ENCODE results near the gene RAB3D.

The RAB3D gene

DNA sequence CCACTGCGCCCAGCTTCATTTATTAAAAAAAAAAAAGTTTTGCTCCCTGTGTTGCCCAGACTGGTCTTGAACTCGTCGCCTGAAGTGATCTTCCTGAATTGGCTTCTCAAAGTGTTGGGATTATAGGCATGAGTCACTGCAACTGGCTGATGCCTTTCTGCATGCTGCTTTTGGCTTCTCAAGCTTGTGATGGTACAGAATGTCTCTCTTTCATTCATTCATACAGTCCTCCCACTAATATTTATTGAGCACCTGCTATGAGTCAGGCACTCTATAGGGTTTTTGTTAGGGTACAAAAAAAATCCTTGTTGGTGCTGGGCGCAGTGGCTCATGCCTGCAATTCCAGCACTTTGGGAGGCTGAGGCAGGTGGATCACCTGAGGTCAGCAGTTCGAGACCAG, 34.5 kb downstream of the RAB3D start:
- intact Hi-C loops (cut with DNase I; ENCODE audit: low total_unique reads) = no loop called here
- no peak for DNase-seq
- no peaks in the 10 kb centered on the region for H3K9me3 ChIP-seq

DNA sequence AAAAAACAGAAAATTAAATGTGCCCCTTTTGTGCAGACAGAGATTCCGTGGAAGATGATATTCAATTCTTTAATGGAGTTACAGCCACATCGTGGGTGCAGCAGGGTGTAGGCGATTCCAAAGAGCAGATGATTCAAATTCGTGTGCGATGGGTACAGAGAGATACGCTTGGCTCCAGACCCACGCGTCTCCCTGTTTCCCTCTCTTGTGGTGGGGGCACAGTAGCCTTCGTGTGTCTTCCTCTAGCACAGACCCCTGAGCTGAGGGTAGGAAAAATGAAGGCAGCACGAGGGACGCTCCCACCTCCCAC, 38.7 kb downstream of the RAB3D start:
- TF ChIP-seq, protein P1, sequence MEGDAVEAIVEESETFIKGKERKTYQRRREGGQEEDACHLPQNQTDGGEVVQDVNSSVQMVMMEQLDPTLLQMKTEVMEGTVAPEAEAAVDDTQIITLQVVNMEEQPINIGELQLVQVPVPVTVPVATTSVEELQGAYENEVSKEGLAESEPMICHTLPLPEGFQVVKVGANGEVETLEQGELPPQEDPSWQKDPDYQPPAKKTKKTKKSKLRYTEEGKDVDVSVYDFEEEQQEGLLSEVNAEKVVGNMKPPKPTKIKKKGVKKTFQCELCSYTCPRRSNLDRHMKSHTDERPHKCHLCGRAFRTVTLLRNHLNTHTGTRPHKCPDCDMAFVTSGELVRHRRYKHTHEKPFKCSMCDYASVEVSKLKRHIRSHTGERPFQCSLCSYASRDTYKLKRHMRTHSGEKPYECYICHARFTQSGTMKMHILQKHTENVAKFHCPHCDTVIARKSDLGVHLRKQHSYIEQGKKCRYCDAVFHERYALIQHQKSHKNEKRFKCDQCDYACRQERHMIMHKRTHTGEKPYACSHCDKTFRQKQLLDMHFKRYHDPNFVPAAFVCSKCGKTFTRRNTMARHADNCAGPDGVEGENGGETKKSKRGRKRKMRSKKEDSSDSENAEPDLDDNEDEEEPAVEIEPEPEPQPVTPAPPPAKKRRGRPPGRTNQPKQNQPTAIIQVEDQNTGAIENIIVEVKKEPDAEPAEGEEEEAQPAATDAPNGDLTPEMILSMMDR (IDR thresholded peaks at IDR 0.05) = no peak
- Histone ChIP-seq H3K27me3 (peaks cover 0 to 4% of the 10 kb centered on the region in 2 donors), H3K9me3 (no peaks in the 10 kb centered on the region), H3K4me1 (peaks cover 0 to 12% (median 6%) of the 10 kb centered on the region in 4 donors), H3K36me3 (no peaks in the 10 kb centered on the region), H3K27ac (no peak overlapping the region), H3K4me3 (no peak overlapping the region)
- DNase-seq = no peak
- intact Hi-C loops (cut with DNase I; ENCODE audit: low total_unique reads) = no loop called here

More for the DNA sequence above, 34.5 kb downstream of the RAB3D start:
- TF ChIP-seq, protein P1 (IDR thresholded peaks at IDR 0.05) = no peak
- Histone ChIP-seq H3K4me3 (no peak overlapping the region), H3K27ac (no peak overlapping the region), H3K36me3 (no peaks in the 10 kb centered on the region), H3K27me3 (peaks cover 0 to 16% of the 10 kb centered on the region in 2 donors), H3K4me1 (no peaks in the 10 kb centered on the region)

DNA sequence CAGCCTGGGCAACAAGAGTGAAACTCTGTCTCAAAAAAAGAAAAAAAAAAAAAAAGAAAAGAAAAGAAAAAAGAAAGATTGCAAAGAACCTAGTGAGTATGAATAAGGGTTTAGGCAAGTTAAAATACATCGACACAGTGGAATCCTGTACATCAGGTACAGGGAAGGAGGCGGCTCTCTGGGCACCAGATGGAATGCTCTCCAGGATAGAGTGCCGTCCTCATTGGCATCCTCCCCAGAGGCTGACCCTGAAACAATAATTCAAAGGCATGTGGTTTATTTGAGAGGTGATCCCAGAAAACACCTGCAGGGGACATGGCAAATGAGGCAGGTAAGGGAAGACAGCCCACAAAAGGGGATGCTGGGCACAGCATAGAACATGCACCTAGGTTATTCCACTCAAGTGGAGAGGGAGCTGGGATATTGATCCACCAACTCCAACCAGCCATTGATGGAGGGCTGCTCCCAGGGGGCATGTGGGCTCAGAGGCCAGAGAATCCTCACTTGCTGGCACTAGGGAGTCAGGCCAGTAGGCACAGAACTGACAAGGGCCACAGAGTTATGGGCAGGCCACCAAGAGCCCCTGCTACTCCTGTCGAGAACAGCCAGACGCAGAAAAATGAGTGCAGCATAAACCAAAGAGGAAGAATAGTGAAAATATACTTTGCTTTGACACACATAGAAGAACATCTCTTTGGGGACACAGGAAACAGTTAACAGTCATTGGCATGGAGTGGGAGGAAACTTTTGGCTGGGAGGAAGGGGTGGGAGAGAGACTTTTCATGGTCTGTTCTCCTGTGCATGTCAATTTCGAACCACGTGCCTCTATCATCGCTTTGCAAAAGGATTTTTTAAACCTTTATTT, 39.3 kb downstream of the RAB3D start:
- Histone ChIP-seq H3K27ac (no peak overlapping the region), H3K4me1 (peaks cover 0 to 14% (median 6%) of the 10 kb centered on the region in 4 donors), H3K36me3 (no peaks in the 10 kb centered on the region), H3K27me3 (peaks cover 0 to 4% of the 10 kb centered on the region in 2 donors), H3K4me3 (no peak overlapping the region), H3K9me3 (no peaks in the 10 kb centered on the region)
- no peak for DNase-seq
- TF ChIP-seq, protein P1 (IDR thresholded peaks at IDR 0.05) = no peak
- intact Hi-C loops (cut with DNase I; ENCODE audit: low total_unique reads) = loop anchor here (10.0 kb wide), 1 partner anchor 75 kb away; the partner anchor contains the start of gene SWSAP1

DNA sequence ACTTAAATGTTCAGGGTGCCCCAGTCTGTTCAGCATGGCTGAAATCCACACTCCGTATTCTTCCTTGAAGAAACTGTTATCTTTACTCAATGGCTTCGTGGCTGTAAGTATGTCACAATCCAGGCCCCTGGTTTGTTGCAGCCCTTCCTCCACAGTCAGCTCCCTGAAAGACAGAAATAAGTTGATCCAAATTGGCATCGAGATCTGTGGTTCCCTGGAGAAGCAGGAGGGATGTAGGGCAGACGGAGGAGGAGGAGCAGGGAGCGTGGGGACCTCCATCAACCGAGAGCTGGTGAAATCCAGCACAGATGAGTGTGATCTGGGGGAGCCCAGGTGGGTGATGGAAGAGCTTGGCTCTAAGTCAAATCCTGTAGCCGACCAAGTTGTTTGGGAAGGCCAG, 43.2 kb downstream of the RAB3D start:
- intact Hi-C loops (cut with DNase I; ENCODE audit: low total_unique reads) = loop anchor here (10.0 kb wide), 1 partner anchor 79 kb away; the partner anchor contains the start of gene SWSAP1
- H3K9me3 ChIP-seq = no peaks in the 10 kb centered on the region
- no peaks in the 10 kb centered on the region for H3K27me3 ChIP-seq
- peak overlapping the region; percentile 56 to 61 for H3K27ac ChIP-seq
- H3K4me3 ChIP-seq = no peak overlapping the region
- TF ChIP-seq, protein P1 (IDR thresholded peaks at IDR 0.05) = no peak
- H3K36me3 ChIP-seq = no peaks in the 10 kb centered on the region
- H3K4me1 ChIP-seq = peaks cover 0 to 25% (median 12%) of the 10 kb centered on the region in 4 donors
- DNase-seq = peak; percentile 59 to 73

DNA sequence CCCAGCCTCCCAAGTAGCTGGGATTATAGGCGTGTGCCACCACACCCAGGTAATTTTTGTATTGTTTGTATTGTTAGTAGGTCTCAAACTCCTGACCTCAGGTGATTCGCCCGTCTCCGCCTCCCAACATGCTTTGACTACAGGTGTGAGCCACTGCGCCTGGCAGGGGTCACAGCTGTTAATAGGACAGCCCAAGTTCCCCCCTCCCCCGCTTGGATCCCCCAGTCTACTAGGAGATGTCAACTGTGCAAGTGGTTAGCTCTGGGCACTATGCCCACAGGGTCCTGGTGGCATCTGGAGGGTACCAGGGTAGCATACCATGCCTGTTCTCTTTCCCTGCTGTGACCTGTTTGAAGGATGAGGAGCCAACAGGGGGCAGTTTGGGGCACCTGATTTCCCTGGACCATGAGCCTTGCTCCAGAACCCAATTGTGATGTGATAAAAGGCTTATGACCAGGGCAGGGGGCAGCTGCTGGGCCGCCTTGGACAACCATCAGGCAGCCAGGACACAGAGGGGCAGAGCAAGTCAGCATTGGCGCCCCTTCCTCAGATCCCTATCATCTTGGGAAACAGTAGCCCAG, 43.7 kb downstream of the RAB3D start, which contains the start of gene TSPAN16:
TSS of gene TSPAN16 (plus strand) at position 496 of the 581 bp plus-strand sequence. CDS start 138 bp downstream, outside the sequence.
- TF ChIP-seq, protein P1 (IDR thresholded peaks at IDR 0.05) = no peak
- intact Hi-C loops (cut with DNase I; ENCODE audit: low total_unique reads) = loop anchor here (10.0 kb wide), 1 partner anchor 79 kb away; the partner anchor contains the start of gene SWSAP1
- H3K27ac ChIP-seq = peak within 1 kb of the TSS; percentile 56 to 61

More for the DNA sequence above, 43.7 kb downstream of the RAB3D start, which contains the start of gene TSPAN16:
- Histone ChIP-seq H3K36me3 (no peaks in the 10 kb centered on the region), H3K27me3 (no peaks in the 10 kb centered on the region), H3K9me3 (no peaks in the 10 kb centered on the region), H3K4me1 (peaks cover 0 to 25% (median 12%) of the 10 kb centered on the region in 4 donors), H3K4me3 (no peak within 1 kb of the TSS)
- peak in 1 of 2 donors; percentile 28 for DNase-seq
